ENCODE data around the gene TOR2A.

Gene TOR2A

GRCh38 chr9:127720031-127720864 is 14.8 kb downstream of the TOR2A start:
- no peak for DNase-seq (ENCODE audit: low read depth in 2 of 2)

GRCh38 chr9:127717766-127718165 is 17.3 kb downstream of the TOR2A start:
- no peak for DNase-seq (ENCODE audit: low read depth in 2 of 2)

DNA sequence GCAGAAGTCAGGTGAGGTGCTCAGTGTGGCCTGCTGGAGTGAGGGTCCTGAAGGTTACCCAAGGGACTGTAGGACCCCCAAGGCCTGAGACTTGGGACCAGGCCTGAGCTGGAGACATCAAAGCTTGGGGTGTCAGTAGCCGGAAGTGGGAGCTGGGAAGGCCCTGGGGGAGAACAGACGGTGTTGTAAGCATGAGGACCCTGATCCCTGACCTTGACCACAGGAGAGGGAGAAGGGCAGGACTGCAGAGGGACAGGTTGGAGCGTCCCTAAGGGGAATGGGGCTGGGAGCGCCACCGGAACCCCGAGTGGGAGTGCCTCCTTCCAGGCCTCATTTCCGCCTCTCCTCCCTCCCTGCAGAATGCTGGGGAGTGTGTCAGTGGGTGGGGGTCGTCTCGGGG is 18.7 kb downstream of the TOR2A start:
- DNase-seq (ENCODE audit: low read depth in 2 of 2): no peak

DNA sequence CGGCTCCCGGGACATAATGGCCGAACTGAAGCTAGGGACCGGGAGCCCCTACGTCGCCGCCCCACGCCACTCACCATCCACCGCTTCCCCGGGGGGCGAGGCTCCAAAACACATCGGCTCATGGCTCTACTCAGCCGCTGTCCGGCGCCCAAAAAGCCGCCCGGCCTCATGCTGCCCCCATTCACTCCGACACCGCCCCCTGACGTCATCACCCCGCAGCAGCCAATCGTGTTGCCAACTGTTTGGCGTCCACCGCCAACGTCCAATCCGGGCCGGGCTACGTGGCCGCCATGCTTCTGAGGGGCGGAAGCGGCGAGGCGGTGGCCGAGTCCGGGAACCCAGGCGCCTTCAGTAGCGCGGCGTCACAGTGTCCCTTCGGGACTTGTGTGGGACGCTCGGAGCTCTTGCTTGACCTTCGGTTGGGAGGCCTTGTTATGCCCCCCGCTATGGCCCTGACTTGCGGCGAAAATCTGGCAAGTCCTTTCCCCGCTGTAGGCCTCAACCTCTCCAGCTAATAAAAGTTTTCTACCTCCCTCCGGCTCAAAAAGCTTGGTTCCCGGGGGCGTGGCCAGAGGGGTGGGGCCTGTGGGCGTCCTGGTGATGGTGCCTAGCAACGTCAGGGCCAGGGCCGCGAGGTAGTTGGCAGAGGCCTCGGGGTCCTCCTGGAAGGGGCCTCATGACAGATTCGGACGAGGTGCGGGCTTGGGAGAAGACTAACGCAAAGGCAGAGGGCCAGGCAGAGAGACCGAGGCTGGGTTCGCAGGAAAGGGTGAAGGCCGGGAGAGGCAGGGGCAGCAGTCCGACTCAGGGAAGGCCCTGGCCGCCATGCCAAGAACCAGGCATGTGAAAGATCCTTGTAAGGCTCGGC is 19.4 kb downstream of the TOR2A start, which contains the start of the genes PTRH1 and TTC16:
TSS of gene PTRH1 (minus strand) at position 194 of the 868 bp plus-strand sequence. CDS start at position 170, 24 bp downstream.
TSS of gene TTC16 (plus strand) at position 610 of the 868 bp plus-strand sequence. CDS start at position 677, 67 bp downstream.
- DNase-seq (ENCODE audit: low read depth in 2 of 2): peak; percentile 98

- no peak for DNase-seq (ENCODE audit: low read depth in 2 of 2)
These were observed 20.1 kb downstream of the TOR2A start for GRCh38 chr9:127714951-127715469.

DNA sequence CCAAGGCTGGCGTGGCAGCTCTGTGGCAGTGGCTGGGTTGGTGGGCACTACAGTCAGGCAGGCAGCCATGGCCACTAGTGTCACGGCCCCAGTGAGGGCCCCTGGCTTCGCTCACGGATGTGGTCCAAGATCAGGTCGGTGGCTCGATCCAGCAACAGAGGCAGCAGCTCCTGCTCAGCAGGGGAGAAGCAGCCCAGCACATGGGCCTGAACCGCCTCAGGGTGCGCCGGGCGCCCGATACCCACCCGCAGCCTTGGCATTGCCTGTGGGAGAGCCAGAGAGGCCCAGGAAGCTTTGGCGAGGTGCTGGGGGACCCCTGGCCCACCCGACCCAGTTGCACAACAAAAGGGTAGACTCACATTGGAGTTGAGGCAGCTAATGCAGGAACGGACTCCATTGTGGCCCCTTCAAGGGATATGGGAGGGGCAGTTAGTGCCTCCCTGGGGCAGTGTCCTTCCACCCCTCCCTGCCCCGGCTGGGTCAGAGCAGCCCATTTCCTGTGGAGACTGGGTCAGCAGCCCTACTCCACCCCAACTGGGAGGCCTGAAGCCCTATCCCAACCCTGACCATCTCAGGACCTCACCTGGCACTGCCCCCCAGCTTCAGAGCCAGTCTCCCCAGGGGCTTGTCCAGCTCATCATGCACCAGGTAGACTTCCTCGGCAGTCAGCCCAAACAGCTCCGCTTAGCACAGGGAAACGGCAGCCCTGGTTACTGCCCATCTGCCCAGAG is 20.9 kb downstream of the TOR2A start:
- no peak for DNase-seq (ENCODE audit: low read depth in 2 of 2)

DNA sequence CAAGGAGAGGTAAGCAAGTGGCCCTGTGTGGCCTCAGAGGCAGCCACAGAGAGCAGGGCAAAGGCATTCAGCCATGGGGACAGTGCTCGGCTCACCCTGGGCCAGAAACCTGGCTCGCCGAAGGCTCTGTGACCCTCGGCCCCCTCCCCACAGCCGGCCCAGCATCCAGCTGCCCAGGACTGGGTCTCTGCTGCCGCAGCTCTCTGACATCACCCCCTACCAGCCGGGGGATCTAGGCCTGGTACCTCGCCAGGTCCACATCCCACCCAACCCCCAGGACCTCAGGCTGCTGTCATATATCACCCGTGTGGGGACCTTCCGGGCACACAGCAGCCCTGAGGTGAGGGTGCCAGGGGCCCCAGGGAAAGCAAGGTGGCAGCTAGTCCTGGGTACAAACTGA is 22.2 kb downstream of the TOR2A start:
- DNase-seq (ENCODE audit: low read depth in 2 of 2): no peak

DNA sequence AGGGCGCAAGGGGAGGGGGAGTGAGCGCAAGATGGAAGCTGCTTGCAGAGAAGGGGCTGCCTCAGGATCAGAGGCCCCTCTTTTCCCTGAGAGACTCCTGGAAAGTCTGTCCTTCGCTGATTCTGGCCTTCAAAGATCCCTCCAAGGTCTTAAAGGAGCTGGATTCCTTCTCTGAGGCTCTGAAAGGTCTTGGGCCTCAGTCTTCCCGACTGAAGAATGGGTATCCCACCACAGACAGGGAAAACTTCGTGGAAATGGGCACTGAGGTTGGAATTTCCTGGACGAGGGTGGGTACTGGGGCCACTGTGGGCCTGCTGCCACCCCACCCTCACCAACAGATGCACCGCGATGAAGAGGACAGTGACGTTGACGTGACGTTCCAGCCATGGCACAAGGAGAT is 22.7 kb downstream of the TOR2A start:
- no peak for DNase-seq (ENCODE audit: low read depth in 2 of 2)

GRCh38 chr9:127711831-127712274 is 23.2 kb downstream of the TOR2A start:
- no peak for DNase-seq (ENCODE audit: low read depth in 2 of 2)

GRCh38 chr9:127711226-127711701 is 23.8 kb downstream of the TOR2A start:
- DNase-seq (ENCODE audit: low read depth in 2 of 2): no peak

DNA sequence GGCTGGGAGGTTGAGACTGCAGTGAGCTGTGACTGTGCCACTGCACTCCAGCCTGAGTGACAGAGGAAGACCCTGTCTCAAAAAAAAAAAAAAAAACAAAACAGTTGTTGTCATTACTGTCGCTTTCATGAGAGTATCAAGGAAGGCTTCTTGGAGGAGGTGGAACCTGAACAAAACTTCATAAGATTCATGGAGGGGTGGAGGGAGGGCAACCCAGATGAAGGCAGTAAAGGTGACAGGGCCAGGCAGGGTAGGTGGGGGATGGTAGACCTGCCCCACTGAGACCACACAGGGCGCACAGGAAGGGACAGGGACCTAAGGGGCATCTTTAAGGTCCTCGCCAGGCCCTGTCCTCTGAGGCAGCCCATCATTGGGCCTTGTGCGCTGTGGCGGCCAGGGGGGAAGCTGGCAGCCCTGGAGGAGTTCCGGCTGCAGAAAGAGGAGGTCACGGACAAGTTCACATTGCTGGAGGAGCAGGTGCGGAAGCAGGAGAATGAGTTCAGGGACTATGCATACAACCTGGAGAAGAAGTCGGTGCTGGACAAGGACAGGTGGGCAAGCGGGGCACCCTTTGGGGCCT is 24.8 kb downstream of the TOR2A start:
- no peak for DNase-seq (ENCODE audit: low read depth in 2 of 2)

GRCh38 chr9:127708952-127709587 is 26.0 kb downstream of the TOR2A start:
- DNase-seq (ENCODE audit: low read depth in 2 of 2): no peak

DNA sequence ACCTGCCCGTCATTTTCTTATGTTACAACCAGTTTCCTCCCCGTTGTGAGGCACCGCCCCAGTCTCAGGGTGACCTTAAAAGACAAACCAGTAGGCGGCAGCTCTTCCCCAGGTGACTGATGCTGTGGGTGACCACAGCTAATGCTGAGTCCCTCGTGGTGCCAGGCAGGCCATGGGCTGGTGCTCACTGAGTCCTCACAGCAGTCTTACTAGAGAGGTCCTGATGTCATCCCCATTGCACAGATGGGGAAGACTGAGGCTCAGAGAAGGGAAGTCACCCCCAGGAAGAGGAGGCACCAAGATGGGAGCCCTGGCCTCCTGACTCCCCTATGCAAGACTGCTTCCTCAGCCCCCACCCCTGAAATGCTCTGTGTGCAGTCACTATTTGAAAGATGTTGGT is 27.3 kb downstream of the TOR2A start:
- peak in 1 of 2 donors; percentile 23 for DNase-seq (ENCODE audit: low read depth in 2 of 2)

DNA sequence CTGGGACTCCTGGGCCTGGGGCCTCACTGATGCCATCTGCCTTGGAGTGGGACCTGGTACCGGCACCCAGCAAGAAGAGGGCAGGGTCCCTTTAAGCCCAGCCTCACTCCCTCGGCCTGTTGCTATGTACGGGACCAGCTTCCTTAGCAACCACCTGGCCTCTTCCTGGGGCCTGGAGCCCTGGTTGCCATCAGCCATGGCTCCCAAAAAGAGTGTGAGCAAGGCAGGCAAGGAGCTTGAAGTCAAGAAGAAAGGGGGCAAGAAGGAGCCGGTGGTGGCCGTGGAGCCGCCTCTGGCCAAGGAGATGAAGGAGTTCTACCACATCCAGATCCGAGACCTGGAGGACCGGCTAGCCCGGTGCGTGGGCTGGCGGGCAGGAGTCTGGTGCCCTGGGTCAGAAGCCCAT is 28.3 kb downstream of the TOR2A start, which contains the start of gene CFAP157:
TSS of gene CFAP157 (plus strand) at position 153 of the 406 bp plus-strand sequence. CDS start at position 197, 44 bp downstream.
- no peak for DNase-seq (ENCODE audit: low read depth in 2 of 2)

DNA sequence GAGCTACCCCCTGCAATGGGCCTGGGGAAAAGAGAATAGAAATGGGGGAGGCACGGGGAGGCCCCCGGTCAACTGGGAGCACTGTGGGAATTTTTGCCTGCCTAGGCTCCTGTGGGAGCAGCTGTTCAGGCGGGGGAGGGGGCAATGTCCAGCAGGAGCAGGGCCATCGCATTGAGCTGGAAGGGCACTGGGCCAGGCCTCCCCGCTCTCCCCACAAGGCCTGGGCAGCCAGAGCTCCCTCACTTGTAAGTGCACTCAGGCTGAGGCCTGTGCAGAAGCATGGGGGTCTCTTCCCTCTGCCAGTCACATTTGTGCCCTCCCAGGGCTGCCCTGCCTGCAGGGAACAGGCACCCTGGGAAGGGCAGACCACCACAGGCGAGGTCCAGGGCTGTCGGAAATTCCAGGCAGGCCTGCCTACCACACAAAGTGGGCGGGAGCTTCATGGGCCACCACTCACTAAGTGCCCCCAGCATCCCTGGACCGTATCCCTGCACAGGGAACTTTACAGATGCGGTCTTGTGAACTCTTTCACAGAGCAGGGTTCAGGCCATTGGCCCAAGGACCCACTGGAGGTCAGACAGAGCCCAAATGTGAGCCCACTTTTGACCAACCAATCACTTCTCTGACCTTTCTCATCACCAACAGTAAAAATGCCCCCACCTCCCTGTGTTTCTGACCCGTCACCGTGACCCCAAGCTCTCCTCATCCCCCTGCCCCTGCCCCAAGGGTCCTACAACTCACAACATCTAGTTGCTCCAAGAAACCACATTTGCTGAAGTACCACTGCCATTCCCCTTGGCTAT is 29.3 kb downstream of the TOR2A start:
- DNase-seq (ENCODE audit: low read depth in 2 of 2): no peak

- no peak for DNase-seq (ENCODE audit: low read depth in 2 of 2)
These were observed 31.7 kb downstream of the TOR2A start for GRCh38 chr9:127703289-127703946.

DNA sequence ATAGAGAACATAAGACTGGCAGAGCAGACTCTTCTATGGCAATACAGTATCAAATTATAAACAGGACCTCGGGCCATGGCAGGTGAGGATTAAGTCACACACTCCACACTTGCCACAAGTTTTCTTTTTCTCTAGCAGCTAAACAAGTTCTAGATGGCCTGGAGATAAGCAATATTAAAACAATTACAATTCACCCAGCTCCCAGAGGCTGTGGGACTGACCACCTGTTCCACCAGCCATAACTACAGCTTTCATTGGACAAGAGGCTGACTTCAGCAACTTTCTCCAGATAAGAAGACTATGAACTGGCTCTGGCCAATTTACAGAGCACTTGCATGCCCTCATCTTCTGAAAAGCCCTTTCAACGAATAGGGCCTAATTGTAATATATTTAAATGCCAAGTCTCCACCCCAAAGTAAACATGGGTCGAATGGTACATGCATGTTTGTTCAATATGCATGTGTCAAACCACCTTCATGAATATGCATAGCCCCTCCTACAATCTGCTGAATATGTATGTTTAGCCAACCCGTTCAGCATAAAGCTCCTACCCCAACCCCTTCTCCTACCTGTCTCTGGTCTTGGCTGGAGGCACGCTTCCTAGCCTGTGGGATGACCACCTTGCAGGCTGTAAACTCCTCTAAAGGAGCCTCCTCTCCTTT is 34.4 kb downstream of the TOR2A start:
- DNase-seq (ENCODE audit: low read depth in 2 of 2): no peak

GRCh38 chr9:127700140-127700539 is 35.0 kb downstream of the TOR2A start:
- no peak for DNase-seq (ENCODE audit: low read depth in 2 of 2)
